Nephron (organoid): ENCODE data around the gene AMMECR1.
A peak's percentile ranks its signal among the peaks of the same experiment; 100 is the strongest.

Experiments used
- H3K27ac Mint-ChIP-seq, 3 experiments: 2 replicates each; pipeline ENCODE4 v1.8.0; 2020; ENCODE audit warnings: mixed read lengths in 3 of 3, mild to moderate bottlenecking in 2 of 3, moderate library complexity in 1 of 3
- H3K27me3 Mint-ChIP-seq: 2 replicates; pipeline ENCODE4 v1.8.0; 2021; ENCODE audit warnings: low read depth, mild to moderate bottlenecking, moderate library complexity, mixed read lengths
- H3K36me3 Mint-ChIP-seq: 2 replicates; pipeline ENCODE4 v1.8.0; 2020; ENCODE audit warnings: low read depth, mixed read lengths
- H3K4me1 Mint-ChIP-seq: 2 replicates; pipeline ENCODE4 v1.8.0; 2020; ENCODE audit warnings: mixed read lengths
- H3K4me3 Mint-ChIP-seq, 3 experiments: 2 replicates each; pipeline ENCODE4 v1.8.0; 2020; ENCODE audit warnings: mild to moderate bottlenecking in 3 of 3, mixed read lengths in 3 of 3, moderate library complexity in 2 of 3
- H3K9me3 Mint-ChIP-seq: 2 replicates; pipeline ENCODE4 v1.8.0; 2020; ENCODE audit warnings: mixed read lengths
- CTCF ChIP-seq, 3 experiments: fragments of 200-600 bp; sonication (generic); IDR thresholded peaks; one replicate each; pipeline ENCODE4 v1.5.0; 2021; ENCODE audit warnings: antibody characterized with exemption in 3 of 3; ENCODE audit not compliant: unreplicated experiment in 3 of 3

AMMECR1 gene

GRCh38 chrX:110180176-110180927 is 137.5 kb downstream of the AMMECR1 start:
- Mint-ChIP-seq H3K36me3 (peaks cover 50% of the 10 kb centered on the region), H3K27ac (peak overlapping the region; percentile 12 to 58 (median 30)), H3K9me3 (peaks cover 3% of the 10 kb centered on the region), H3K4me1 (peaks cover 18% of the 10 kb centered on the region), H3K4me3 (no peak overlapping the region), H3K27me3 (no peaks in the 10 kb centered on the region)
- TF ChIP-seq CTCF (IDR thresholded peaks at IDR 0.05; ENCODE audit: unreplicated experiment in 3 of 3), result no peak

GRCh38 chrX:110178179-110178865 is 139.6 kb downstream of the AMMECR1 start:
- no peaks in the 10 kb centered on the region for H3K9me3 Mint-ChIP-seq
- H3K4me3 Mint-ChIP-seq, result no peak overlapping the region
- no peak for TF ChIP-seq CTCF (IDR thresholded peaks at IDR 0.05; ENCODE audit: unreplicated experiment in 3 of 3)
- peaks cover 49% of the 10 kb centered on the region for H3K36me3 Mint-ChIP-seq
- H3K4me1 Mint-ChIP-seq, result peaks cover 18% of the 10 kb centered on the region
- H3K27ac Mint-ChIP-seq, result no peak overlapping the region
- H3K27me3 Mint-ChIP-seq, result no peaks in the 10 kb centered on the region

GRCh38 chrX:110175696-110176095 is 142.2 kb downstream of the AMMECR1 start:
- no peaks in the 10 kb centered on the region for H3K9me3 Mint-ChIP-seq
- no peak overlapping the region for H3K27ac Mint-ChIP-seq
- H3K27me3 Mint-ChIP-seq, result no peaks in the 10 kb centered on the region
- peaks cover 3% of the 10 kb centered on the region for H3K4me1 Mint-ChIP-seq
- no peak overlapping the region for H3K4me3 Mint-ChIP-seq
- peaks cover 61% of the 10 kb centered on the region for H3K36me3 Mint-ChIP-seq
- no peak for TF ChIP-seq CTCF (IDR thresholded peaks at IDR 0.05; ENCODE audit: unreplicated experiment in 3 of 3)

GRCh38 chrX:110175146-110175545 is 142.7 kb downstream of the AMMECR1 start:
- no peak overlapping the region for H3K4me3 Mint-ChIP-seq
- H3K27ac Mint-ChIP-seq, result no peak overlapping the region
- TF ChIP-seq CTCF (IDR thresholded peaks at IDR 0.05; ENCODE audit: unreplicated experiment in 3 of 3), result no peak
- no peaks in the 10 kb centered on the region for H3K27me3 Mint-ChIP-seq
- H3K9me3 Mint-ChIP-seq, result no peaks in the 10 kb centered on the region
- H3K36me3 Mint-ChIP-seq, result peaks cover 61% of the 10 kb centered on the region
- H3K4me1 Mint-ChIP-seq, result no peaks in the 10 kb centered on the region

GRCh38 chrX:110173192-110174175 is 144.4 kb downstream of the AMMECR1 start:
- Mint-ChIP-seq H3K36me3 (peaks cover 65% of the 10 kb centered on the region), H3K9me3 (no peaks in the 10 kb centered on the region), H3K4me1 (no peaks in the 10 kb centered on the region), H3K4me3 (no peak overlapping the region), H3K27ac (no peak overlapping the region), H3K27me3 (no peaks in the 10 kb centered on the region)
- no peak for TF ChIP-seq CTCF (IDR thresholded peaks at IDR 0.05; ENCODE audit: unreplicated experiment in 3 of 3)
